ENCODE data around the gene UBAP2.

Gene UBAP2

DNA sequence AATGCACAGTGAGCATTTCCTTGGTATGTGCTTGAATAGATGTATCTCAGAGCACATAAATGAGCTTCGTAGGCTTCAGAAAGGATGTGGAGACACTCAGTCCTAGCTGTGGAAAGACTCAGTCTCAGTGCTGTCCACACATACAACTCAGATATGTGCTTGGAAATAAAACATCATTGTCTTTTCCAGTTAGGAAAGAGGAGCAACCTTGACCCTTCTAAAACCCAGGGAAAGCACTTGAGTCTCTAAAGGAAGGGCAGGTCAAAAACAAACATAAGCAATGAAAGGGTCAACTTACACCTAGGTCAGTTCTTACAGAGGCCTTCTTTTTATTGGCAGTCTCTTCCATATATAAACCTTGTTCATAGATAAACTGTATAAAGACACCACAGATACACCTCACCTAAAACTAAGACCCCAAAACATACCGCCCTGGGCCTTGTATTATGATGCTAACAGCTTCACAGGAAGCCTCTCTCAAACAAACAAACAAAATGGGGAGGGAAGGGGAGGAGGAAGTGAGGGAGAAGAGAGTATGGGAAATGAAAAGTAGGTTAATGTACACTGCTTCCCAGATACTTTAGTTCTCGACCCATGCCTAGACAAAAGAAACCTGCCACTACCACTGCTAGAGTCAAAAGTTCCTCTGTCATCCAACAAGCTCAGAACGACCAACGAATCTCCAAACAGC, 114.4 kb downstream of the UBAP2 start:
- DNase-seq, result no peak
- intact Hi-C loops (cut with DNase I), result no loop called here

DNA sequence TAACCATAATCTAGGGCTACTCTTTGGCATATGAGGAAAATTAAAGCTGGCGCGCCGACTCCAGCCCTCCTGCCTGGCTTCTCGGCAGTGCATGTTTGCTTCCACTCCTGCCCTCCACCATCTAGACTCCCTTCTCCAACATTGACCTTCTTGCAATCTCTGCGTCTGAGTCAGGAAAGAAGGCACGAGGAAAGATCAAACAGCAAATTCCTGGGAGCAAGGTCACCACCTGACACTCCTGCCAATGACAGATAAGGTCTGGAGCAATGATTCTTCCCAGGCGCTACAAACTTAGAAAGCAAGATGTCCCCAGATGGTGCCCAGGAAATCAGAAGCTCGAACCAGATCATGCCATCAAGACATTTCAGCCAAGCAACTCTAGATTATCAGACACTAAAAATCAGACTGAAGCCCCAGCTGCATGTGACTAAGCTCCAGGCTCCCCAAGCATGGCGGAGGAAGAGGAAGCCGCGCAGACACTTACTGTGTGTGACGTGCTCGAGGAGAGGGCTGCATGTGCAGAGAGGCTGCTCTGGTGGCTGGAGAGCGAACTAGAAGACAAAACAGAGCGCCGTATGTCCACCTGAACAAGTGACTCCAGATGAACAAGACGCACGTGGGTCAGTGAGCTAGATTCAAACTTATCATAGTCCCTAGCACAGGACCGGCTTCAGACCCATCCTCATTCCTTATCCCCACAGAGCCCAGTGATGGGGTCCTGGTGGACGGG, 116.4 kb downstream of the UBAP2 start:
- intact Hi-C loops (cut with DNase I), result no loop called here
- no peak for DNase-seq

GRCh38 chr9:33931326-33931725, 117.4 kb downstream of the UBAP2 start:
- intact Hi-C loops (cut with DNase I), result no loop called here
- peak in 1 of 42 donors; percentile 12 for DNase-seq

DNA sequence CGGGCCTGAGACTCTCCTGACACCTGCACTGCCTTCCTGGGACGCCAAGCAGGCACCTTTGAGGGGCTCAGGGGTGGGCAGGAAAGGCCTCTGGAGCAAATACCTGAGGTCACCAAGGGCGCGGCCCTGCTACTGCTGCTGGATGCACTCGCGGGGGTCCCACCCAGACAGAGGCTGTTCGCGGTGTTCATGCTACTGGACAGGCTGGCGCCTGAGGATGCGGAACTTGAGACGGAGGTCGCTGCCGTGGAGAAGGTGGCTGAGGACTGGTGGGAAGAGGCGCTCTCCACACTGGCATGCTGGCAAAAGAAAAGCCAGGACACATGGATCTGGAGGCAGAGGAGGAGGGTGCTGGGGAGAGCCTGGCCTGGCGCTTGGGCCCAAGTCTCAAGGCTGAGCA, 121.0 kb downstream of the UBAP2 start:
- intact Hi-C loops (cut with DNase I), result loop anchor here (10.0 kb wide), 1 partner anchor 147 kb away; no protein-coding TSS in a partner anchor
- DNase-seq, result no peak

DNA sequence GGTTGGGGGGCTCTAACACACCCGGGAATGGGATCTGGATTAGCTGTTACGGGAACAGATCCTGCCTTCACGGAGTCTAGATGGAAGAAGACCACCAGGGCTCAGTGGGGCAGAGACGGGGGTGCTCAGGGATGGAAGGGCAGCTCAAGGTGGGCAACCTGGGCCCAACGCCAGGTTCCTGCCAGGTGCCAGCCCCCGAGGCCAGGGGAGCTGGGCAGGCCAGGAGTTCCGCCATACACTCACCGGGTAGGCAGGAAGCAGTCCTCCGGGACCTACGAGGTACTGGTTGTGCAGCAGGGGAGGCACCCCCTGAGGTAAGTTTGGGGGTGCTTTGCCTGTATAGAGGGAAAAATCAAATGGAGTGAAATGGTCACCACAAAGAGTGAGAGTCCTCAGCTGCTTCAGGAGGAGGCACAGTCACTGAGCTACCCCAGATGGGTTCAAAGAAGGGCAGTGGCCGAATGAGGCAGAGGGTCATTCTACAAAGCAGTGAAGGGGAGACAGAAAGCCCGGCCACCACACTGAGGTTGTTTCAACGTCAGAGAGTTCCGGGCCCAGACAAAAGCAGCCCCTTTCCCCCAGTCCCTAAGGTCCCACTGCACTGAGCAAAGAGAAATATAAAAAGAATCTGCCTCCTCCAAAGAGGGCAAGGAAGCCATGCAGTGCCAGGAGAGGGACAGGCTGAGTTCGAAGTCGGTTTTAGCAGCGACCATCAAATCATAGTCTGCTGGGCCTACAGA, 121.8 kb downstream of the UBAP2 start:
- intact Hi-C loops (cut with DNase I), result loop anchor here (10.0 kb wide), 1 partner anchor 148 kb away; no protein-coding TSS in a partner anchor
- no peak for DNase-seq

GRCh38 chr9:33924978-33925797, 123.5 kb downstream of the UBAP2 start:
- peak; percentile 39 to 90 (median 76) for DNase-seq

GRCh38 chr9:33923998-33924701, 124.5 kb downstream of the UBAP2 start:
- peak in 2 of 42 donors; percentile 14 to 24 for DNase-seq
- intact Hi-C loops (cut with DNase I), result loop anchor here (10.0 kb wide), 1 partner anchor 151 kb away; no protein-coding TSS in a partner anchor

More at GRCh38 chr9:33924978-33925797, 123.5 kb downstream of the UBAP2 start:
- intact Hi-C loops (cut with DNase I), result loop anchor here (10.0 kb wide), 1 partner anchor 150 kb away; no protein-coding TSS in a partner anchor

GRCh38 chr9:33923079-33923478, 125.6 kb downstream of the UBAP2 start:
- intact Hi-C loops (cut with DNase I), result loop anchor here (10.0 kb wide), 1 partner anchor 152 kb away; no protein-coding TSS in a partner anchor
- peak in 2 of 42 donors; percentile 11 to 34 for DNase-seq

GRCh38 chr9:33921967-33922895, 126.5 kb downstream of the UBAP2 start:
- intact Hi-C loops (cut with DNase I), result loop anchor here (10.0 kb wide), 1 partner anchor 153 kb away; no protein-coding TSS in a partner anchor
- DNase-seq, result peak in 6 of 42 donors; percentile 11 to 54 (median 18)

GRCh38 chr9:33919276-33919897, 129.3 kb downstream of the UBAP2 start:
- intact Hi-C loops (cut with DNase I), result loop anchor here (10.0 kb wide), 1 partner anchor 105 kb away; the partner anchor contains the start of gene UBE2R2
- DNase-seq, result peak in 1 of 42 donors; percentile 11

DNA sequence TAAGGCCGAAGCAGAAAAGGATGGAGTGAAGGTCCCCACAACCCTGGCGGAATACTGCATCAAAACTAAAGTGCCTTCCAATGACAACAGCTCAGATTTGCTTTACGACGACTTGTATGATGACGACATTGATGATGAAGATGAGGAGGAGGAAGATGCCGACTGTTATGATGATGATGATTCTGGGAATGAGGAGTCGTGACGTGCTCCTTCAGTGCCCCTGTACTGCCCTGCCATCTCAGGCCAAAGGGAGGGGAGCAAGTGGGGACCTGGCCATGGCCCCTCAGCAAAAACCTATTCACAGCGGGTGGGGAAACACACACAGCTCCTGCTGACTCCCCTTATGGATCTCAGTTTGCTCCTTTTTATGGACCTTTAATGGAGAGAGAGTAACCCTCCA, 131.7 kb downstream of the UBAP2 start:
- intact Hi-C loops (cut with DNase I), result loop anchor here (10.0 kb wide), 1 partner anchor 102 kb away; the partner anchor contains the start of gene UBE2R2
- DNase-seq, result peak in 2 of 42 donors; percentile 8 to 30

- DNase-seq, result peak in 1 of 42 donors; percentile 6
- intact Hi-C loops (cut with DNase I), result loop anchor here (10.0 kb wide), 1 partner anchor 100 kb away; the partner anchor contains the start of gene UBE2R2
These were observed 133.6 kb downstream of the UBAP2 start for GRCh38 chr9:33914887-33915628.

- no peak for DNase-seq
- intact Hi-C loops (cut with DNase I), result loop anchor here (10.0 kb wide), 1 partner anchor 99 kb away; the partner anchor contains the start of gene UBE2R2
These were observed 135.1 kb downstream of the UBAP2 start for GRCh38 chr9:33913541-33913940.

- peak in 1 of 42 donors; percentile 9 for DNase-seq
- intact Hi-C loops (cut with DNase I), result no loop called here
These were observed 139.9 kb downstream of the UBAP2 start for GRCh38 chr9:33908749-33909148.

GRCh38 chr9:33908114-33908513, 140.6 kb downstream of the UBAP2 start:
- DNase-seq, result peak in 2 of 42 donors; percentile 4 to 12
- intact Hi-C loops (cut with DNase I), result no loop called here

Measured in head of caudate nucleus (tissue), 42 donors.